NCI-H2029 treated with DMSO at 0.1 percent for 48 hours (cell line): ENCODE results near the gene PRRT3.
"Not testable (repeated sequence)": the region's sequence is repeated elsewhere in the genome, so short reads cannot be mapped to it uniquely, and the experiment has no call there.

ENCODE experiments used
- DNase-seq: peaks from one replicate; lab custom pipeline; 2025; lab: John Stamatoyannopoulos, UW

Gene PRRT3

DNA sequence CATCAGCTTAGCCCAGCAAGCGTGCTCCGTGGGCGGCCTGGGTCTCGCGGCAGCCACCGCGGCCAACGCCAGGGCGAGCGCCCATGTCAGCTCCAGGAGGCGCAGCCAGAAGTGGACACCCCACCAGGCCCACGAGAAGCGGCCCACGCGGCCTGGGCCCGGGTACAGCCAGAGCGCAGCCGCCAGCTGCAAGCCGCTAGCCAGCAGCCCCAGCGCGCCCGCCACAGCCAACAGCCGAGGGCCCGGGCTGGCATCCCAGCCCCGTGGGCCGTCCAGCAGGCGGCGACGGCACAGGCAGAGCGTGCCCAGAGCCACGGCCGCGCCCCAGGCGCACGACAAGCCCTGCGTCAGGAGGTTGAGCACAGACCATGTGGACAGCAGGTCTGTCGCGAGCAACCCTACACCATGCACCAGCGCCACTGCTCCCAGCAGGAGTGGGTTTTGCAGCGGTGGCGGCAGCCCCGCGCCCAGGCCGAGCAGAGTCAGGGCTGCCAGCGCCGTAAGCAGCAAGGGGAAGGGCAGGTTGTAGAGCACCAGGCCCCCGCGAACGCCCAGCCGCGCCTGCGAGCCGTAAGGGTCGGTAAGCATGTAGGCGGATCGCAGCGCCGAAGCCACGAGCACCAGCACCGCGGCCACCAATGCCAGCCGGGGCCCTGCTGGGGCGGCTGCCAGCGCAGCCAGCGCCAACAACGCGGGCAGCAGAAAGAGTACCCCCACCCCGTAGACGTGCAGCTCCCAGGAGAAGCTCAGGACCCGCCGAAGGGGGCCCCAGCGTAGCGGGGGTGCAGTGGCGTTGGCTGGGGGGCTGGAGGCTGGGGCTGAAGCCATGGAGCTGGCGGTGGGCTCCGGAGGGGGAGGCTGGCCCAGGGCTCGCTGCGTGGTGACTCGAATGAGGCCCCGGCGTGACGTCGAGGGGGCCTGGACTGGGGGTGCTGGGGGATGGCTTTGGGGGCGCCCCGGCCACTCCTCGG is 4.9 kb downstream of the PRRT3 start:
- DNase-seq, result peak; percentile 41

DNA sequence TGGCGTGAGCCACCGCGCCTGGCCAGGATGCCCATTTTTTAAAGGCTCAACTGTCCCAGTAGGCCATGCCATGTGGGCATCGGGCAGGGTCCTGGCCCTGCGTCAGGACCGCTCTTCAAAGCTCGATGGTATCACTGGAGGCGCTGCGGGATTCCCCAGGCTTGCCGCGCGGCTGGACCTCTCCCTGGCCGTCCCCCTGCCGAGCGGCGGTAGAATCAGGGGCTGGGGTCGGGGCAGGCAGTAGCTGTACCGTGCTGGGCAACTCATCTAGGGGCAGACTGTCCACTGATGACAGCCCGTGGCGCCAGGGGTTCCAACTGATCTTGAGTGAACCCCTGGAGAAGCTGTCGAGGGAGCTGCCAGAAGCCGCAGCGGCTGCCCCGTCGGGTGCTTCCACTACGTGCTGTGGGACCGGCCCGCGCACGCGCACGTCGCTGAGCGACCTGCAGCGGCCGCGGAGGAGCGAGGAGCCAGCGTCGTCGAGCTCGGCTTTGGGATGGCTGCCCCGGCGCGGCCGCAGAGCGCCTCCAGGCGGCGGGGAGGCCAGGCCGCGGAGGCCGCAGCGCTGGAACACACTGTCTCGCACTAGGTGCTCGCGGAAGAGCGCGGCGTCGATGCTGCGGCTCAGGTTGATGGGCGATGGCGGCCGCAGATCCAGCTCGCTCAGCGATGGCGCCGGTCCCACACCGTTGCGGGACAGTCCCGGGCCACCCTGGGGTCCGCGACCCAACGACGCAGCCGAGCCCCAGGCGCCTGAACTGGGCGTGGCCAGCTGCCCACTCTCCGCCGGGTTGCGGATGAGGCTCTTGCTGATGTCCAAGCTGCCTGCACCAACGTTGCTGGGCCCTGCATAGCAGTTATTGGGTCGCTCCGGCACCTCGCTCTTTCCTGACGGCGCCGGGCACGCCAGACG is 5.8 kb downstream of the PRRT3 start:
- peak; percentile 66 for DNase-seq

DNA sequence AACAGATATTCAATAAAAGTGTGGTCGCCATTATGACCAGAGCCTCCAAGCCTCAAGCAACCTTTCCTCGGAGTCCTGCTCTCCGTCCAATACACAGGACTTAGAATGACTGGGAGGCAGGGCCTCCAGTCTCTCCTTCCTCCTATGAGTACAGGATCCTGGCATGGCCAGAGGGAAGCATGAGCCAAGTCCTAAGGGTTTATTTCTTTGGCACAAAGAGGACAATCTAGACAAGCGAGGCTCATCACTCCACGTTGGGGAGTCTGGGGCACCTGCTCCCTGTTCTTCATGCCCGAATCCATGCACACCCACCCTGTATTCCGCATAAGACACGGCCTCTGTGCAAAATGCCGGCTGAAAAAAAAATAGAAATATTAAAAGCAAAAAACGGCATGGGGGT is 6.8 kb downstream of the PRRT3 start:
- no peak for DNase-seq

DNA sequence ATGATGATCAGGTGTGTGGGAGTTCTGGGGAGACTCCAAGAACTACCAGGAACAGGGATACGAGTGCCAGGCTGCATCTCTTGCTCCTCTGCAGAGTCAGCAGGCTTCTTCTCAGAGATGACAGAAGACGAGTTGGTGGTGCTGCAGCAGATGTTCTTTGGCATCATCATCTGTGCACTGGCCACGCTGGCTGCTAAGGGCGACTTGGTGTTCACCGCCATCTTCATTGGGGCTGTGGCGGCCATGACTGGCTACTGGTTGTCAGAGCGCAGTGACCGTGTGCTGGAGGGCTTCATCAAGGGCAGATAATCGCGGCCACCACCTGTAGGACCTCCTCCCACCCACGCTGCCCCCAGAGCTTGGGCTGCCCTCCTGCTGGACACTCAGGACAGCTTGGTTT is 7.9 kb downstream of the PRRT3 start:
- no peak for DNase-seq

DNA sequence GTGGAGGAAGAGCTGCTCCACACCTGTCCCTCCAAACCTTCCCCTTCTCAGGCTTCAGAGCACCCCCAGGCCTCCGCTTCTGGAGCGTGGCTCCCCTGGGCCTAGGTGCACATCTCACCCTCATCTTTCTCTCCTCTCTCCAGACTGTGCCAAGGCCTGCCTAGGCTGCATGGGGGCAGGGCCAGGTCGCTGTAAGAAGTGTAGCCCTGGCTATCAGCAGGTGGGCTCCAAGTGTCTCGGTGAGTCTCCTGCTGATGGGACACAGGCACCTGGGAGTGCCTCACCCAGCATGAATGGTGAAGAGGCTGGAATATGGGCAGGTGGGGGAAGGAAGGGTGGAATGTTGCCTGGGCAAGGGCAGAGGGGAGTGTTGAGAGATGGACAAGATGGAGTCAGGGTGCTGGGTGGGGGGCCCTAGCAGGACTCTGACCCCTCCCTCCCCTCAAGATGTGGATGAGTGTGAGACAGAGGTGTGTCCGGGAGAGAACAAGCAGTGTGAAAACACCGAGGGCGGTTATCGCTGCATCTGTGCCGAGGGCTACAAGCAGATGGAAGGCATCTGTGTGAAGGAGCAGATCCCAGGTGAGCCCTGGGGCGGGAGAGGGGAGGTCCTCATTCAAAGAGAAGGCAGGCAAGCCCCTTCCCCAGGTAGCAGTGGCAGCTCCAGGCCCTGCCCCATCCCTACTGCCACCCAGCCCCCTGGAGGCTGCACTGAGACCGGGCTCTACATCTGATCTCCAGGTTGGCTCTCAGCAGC is 9.1 kb downstream of the PRRT3 start:
- no peak for DNase-seq

DNA sequence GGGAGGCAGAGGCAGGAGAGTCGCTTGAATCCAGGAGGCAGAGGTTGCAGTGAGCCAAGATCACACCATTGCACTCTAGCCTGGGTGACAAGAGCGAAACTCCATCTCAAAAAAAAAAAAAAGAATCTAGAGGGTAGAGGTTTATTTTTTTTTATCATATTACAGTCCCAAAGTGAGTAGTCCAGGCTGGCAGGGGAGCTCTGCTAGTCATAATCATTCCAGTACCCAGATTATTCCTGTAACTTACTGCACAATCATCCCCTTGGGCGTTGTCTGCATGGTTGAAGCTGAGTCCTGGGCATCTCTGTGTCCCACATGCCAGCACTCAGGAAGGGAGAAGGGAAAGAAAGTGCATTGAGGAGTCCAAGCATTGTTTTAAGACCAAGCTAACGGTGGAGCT is 10.0 kb downstream of the PRRT3 start:
- DNase-seq, result no peak

DNA sequence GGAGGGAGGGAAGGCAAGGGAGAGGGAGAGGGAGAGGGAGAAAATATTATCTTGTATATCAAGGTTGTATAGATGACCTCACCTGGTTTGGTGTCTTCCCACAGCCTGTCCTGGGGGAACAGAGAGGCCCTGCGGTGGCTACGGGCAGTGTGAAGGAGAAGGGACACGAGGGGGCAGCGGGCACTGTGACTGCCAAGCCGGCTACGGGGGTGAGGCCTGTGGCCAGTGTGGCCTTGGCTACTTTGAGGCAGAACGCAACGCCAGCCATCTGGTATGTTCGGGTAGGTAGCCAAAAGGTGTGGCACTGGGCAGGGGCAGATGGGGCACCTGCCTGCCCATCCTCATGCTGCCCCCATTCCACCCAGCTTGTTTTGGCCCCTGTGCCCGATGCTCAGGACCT is 11.5 kb downstream of the PRRT3 start:
- no peak for DNase-seq

DNA sequence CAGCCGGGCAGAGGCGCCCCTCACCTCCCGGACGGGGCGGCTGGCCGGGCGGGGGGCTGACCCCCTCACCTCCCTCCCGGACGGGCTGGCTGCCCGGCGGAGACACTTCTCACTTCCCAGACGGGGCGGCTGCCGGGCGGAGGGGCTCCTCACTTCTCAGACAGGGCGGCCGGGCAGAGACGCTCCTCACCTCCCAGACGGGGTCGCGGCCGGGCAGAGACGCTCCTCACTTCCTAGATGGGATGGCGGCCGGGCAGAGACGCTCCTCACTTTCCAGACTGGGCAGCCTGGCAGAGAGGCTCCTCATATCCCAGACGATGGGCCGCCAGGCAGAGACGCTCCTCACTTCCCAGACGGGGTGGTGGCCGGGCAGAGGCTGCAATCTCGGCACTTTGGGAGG is 12.3 kb downstream of the PRRT3 start:
- not testable (repeated sequence) for DNase-seq

DNA sequence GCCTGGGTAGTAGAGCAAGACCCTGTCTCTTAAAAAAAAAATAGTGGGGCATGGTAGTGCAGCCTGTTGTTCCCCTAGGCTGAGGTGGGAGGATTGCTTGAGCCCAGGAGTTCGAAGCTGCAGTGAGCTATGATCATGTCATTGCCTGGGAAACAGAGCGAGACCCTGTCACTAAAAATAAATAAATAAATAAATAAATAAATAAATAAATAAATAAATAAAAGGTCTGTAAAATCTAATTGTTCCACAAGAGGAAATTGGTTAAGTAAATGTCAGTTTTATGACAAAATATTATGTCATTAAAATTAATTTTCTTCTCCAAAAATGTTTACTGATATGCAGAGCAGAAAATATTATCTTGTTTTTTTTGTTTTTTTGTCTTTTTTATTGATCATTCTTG is 13.2 kb downstream of the PRRT3 start:
- DNase-seq, result no peak

DNA sequence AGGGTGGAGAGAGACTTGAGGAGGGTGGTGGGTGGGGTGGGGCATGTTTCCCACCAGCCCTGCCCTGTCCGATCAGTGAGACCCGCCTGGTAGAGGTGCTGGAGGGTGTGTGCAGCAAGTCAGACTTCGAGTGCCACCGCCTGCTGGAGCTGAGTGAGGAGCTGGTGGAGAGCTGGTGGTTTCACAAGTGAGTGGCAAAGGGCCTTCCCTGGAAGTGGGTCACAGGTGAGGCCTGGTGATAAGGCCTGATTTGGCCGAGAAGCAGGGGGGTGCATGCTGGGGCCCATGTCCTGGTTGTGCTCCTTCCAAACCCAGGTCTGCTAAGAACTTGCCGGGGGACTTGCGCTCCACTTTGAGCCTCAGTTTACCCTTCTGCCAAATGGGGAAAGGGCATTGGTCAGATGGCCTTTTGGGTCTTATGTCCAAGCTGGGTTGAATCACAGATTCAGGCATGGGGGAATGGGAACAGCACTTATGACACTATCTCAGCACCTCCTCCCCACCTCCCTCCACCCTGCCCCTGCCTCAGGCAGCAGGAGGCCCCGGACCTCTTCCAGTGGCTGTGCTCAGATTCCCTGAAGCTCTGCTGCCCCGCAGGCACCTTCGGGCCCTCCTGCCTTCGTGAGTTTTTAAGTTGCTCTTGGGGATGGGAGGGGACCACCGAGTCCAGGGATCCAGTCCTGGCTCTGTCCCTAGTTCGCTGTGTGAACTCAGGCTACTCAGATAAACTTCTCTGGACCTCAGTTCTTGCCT is 14.5 kb downstream of the PRRT3 start:
- DNase-seq, result no peak

DNA sequence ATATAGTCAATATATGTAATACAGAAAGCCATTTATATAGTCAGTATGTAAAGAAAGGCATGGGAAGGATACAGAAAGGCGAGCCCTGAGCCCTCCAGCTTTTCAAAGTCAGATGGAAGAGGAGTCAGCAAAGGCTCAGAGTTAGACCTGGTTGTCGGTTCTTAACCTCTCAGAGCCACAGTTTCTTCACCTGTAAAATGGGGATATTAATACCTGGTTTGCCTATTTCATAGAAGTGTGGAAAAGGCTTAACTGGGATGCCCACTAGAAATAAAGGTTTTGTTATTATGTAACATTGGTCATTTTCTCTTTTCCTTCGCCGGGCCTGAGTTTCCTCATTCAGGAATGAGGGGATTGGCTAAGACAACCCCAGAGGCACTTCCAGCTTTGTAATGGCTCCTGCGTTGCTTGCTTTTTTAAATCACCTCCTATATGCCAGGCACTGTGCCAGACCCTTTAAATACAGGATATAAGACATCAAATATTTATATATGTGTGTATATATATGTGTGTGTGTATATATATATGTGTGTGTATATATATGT is 16.2 kb downstream of the PRRT3 start:
- DNase-seq, result no peak

DNA sequence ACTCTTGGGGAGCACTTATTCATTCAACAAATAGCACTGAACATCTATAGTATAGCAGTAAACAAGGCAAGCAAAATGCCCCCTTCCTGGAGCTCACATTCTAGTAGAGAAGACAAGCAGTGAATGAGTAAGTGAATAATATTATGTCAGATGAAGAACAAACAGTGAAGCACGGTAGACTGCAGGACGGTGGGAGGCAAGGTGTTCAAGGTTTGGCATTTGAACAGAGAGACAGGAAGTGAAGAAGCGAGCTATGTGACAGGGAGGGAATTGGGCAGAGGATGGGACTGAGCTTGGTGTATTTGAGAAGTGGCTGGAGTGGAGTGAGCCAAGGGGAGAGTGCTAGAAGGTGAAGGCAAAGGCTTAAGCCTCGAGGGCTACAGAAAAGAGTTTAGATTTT is 17.2 kb downstream of the PRRT3 start:
- no peak for DNase-seq

DNA sequence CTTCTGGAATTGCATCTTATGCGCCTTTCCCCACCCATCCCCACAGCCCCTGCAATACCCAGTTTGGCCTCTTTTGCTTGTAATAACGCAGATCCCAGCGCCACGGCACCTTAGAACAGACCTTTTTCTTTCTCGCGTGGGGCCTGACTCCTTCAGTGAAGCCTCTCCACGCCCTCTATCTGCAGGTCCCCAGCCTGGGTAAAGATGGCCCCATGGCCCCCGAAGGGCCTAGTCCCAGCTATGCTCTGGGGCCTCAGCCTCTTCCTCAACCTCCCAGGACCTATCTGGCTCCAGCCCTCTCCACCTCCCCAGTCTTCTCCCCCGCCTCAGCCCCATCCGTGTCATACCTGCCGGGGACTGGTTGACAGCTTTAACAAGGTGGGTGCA is 18.0 kb downstream of the PRRT3 start:
- no peak for DNase-seq

DNA sequence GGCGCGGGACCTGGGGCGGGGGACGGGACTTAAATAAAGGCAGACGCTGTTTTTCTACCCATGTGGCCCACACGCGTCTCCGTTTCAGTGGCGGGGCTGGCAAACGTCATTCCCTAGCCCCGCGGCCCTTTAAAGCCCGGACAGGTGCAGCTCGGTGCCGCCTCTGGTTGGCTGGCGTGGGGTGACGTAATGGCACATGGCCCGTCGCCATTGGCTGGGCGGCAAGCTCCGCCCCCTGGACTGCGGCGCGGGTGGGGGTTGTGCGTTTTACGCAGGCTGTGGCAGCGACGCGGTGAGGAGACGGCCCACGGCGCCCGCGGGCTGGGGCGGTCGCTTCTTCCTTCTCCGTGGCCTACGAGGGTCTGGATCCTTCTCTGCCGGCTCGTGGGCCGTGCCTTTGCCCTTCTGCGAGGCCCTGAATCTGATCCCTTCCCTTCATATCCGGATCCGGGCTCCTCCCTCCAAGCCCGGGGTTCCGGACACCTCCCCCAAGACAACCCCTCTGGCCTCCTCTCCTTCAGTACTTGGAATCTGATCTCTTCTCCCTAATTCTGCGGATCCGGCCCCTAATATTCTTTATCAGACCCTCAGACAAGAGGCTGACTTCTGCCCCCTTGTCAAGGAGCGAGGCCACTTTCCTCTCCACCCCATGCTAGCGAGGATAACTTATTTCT is 18.5 kb downstream of the PRRT3 start, which contains the start of gene CRELD1:
Gene CRELD1, plus strand, starts transcription at position 274 of the 674 bp plus-strand sequence. CDS start 605 bp downstream, outside the sequence.
- DNase-seq, result peak; percentile 92

DNA sequence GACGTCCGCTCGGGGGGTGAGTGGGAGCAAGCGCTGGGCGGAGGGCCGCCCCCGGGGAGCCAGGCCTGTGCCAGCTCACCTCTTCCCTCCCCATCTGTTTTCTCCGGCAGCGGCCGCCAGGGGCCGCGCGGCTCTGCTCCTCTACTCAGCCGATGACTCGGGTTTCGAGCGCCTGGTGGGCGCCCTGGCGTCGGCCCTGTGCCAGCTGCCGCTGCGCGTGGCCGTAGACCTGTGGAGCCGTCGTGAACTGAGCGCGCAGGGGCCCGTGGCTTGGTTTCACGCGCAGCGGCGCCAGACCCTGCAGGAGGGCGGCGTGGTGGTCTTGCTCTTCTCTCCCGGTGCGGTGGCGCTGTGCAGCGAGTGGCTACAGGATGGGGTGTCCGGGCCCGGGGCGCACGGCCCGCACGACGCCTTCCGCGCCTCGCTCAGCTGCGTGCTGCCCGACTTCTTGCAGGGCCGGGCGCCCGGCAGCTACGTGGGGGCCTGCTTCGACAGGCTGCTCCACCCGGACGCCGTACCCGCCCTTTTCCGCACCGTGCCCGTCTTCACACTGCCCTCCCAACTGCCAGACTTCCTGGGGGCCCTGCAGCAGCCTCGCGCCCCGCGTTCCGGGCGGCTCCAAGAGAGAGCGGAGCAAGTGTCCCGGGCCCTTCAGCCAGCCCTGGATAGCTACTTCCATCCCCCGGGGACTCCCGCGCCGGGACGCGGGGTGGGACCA is 19.2 kb downstream of the PRRT3 start:
- DNase-seq, result peak; percentile 74

DNA sequence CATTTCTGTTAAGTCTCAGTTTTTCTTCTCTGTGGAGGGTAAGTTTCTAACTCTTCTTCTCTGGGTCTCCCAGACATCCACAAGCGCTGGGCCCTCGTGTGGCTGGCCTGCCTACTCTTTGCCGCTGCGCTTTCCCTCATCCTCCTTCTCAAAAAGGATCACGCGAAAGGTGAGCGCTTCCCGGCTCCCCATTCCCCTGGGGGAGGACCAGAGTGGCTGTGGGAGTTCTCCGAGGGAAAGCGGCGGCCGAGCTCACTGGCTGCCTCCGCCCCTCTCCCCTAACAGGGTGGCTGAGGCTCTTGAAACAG is 19.7 kb downstream of the PRRT3 start:
- no peak for DNase-seq

DNA sequence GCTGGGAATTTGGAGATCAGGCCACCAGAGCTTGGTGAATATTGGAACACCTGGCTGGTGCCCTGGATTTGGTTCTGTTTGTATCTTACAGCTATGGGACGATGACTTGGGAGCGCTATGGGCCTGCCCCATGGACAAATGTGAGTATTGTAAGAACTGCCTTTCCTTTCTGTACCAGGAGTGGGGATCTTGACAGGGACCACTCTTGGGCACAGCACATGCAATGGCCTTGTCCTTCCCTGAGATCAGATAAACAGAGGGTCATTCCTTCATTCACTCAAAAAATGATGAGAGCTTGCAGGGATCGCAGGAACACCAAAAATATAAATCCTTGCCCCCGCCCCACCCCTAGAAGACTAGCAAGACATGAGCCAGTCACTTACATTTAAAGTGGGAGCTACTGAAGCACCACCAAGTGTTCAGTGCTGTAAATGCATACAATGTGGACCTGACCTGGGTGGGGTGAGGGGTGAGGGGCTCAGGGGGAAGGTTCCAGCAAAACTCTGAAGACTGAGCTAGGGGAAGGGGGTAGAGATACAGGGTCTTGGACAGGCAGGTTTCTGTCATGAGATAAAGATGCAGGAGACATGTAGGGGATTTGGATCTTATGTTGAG is 21.3 kb downstream of the PRRT3 start:
- no peak for DNase-seq

DNA sequence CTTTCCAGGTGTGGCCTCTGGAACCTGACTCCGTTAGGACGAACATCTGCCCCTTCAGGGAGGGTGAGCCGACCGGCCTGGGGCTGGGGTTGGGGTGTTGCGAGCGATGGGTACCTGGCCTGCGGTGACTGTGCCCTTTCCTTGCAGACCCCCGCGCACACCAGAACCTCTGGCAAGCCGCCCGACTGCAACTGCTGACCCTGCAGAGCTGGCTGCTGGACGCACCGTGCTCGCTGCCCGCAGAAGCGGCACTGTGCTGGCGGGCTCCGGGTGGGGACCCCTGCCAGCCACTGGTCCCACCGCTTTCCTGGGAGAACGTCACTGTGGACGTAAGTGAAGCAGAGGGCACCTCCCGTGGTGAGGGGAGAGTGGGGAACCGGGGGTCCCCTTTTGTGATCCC is 24.1 kb downstream of the PRRT3 start:
- no peak for DNase-seq

DNA sequence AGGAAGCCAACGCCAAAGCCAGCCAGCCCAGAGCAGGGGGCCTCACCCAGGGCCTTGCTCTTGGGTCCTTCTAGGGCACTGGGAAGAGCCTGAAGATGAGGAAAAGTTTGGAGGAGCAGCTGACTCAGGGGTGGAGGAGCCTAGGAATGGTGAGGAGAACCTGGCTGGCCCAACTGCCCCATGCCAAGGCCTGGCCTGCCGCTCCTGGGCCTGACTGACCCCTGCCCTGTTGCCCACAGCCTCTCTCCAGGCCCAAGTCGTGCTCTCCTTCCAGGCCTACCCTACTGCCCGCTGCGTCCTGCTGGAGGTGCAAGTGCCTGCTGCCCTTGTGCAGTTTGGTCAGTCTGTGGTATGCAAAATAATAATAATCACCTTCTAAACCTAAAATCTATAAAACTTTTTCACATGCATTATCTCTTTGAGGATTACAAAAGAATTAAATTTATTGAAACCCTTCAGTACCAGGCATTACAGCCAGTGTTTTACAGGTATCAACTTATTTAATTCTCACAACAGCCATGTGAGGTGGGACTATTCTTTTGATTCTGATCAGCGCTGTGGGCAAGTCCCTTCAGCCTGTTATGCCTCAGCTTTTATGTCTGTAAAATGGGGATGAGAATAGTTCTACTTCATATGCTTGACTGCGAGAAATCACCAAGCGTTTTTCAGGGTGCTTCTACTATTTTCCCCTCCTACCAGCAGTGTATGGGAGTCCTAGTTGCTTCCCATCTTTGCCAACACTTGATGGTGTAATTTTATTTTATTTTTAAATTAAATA is 33.8 kb downstream of the PRRT3 start:
- no peak for DNase-seq
